GM10248 (cell line): ENCODE data around the gene POLD2.

Source experiments
- CTCF ChIA-PET: fragments of 300-600 bp; sonication (Branson Sonifier 250); formaldehyde crosslinking; extraction: SDS; loops from one replicate; lab custom pipeline; 2021; ENCODE audit warnings: antibody characterized with exemption; lab: Yijun Ruan, JAX
- POLR2A ChIA-PET: fragments of 350-650 bp; sonication (Branson Sonifier 250); formaldehyde crosslinking; extraction: SDS; loops from one replicate; lab custom pipeline; 2020; ENCODE audit warnings: antibody characterized with exemption; lab: Yijun Ruan, JAX
- DNase-seq: peaks from one replicate; pipeline ENCODE4 v3.0.0; 2012; ENCODE audit errors: extremely low spot score
- TF ChIP-seq, protein P1 (sequence below): IDR thresholded peaks from 2 replicates; pipeline ENCODE4 v1.5.1; 2012; ENCODE audit warnings: mild to moderate bottlenecking, low read depth; ENCODE audit errors: extremely low read depth, missing control alignments, control extremely low read depth

Gene POLD2

DNA sequence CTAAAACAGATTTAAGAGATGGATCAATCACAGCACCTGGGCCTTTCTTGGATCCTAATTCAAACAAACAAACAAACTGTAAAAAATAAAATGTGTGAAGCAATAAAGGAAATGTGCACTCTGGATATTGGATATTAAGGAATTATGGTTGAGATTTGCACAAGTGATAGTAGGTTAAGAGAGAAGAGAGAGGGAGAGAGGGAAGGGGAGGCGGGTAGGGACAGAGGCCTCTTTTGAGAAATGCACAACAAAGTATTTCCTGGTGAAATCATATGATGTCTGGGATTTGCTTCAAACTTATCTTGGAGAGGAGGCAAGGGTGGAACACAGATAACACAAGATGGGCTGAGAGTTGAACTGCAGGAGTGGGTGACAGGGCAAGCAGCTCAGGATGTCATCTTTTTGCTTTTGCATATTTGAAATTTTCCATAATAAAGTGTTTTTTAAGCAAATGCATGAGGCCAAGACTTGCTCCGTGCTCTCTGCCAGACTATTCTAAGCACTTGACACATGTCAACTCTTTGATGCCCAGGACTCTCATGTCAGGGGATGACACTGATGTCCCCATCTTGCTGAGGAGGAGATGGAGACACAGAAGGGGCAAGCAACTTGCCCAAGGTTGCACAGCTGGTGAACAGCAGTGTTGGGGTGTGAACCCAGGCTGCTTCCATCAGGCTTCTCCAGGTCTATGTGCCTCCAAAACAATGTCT lies 28.3 kb downstream of the POLD2 start:
- no peak for DNase-seq
- ChIA-PET CTCF (no interaction called here), POLR2A (no interaction called here)
- TF ChIP-seq, protein P1, sequence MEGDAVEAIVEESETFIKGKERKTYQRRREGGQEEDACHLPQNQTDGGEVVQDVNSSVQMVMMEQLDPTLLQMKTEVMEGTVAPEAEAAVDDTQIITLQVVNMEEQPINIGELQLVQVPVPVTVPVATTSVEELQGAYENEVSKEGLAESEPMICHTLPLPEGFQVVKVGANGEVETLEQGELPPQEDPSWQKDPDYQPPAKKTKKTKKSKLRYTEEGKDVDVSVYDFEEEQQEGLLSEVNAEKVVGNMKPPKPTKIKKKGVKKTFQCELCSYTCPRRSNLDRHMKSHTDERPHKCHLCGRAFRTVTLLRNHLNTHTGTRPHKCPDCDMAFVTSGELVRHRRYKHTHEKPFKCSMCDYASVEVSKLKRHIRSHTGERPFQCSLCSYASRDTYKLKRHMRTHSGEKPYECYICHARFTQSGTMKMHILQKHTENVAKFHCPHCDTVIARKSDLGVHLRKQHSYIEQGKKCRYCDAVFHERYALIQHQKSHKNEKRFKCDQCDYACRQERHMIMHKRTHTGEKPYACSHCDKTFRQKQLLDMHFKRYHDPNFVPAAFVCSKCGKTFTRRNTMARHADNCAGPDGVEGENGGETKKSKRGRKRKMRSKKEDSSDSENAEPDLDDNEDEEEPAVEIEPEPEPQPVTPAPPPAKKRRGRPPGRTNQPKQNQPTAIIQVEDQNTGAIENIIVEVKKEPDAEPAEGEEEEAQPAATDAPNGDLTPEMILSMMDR: no peak

- POLR2A ChIA-PET: no interaction called here
- no peak for DNase-seq
- TF ChIP-seq, protein P1: no peak
- CTCF ChIA-PET: interaction anchor here (1.5 kb wide), 1 partner anchor 22 kb away, joined by 3 read pairs; no protein-coding TSS in a partner anchor
These were observed 29.0 kb downstream of the POLD2 start for GRCh38 chr7:44094365-44094764.

GRCh38 chr7:44093102-44093641 lies 30.2 kb downstream of the POLD2 start:
- ChIA-PET POLR2A (no interaction called here), CTCF (interaction anchor here (1.3 to 1.5 kb wide), 2 partner anchors 9 to 21 kb away, joined by 3 read pairs; no protein-coding TSS in a partner anchor)
- DNase-seq: no peak
- TF ChIP-seq, protein P1: no peak

- TF ChIP-seq, protein P1: no peak
- DNase-seq: no peak
- ChIA-PET CTCF (interaction anchor here (1.4 to 5.5 kb wide), 3 partner anchors 9 to 50 kb away, joined by 3 to 42 read pairs (median 3); no protein-coding TSS in a partner anchor), POLR2A (no interaction called here)
These were observed 35.2 kb downstream of the POLD2 start for GRCh38 chr7:44087911-44088838.

DNA sequence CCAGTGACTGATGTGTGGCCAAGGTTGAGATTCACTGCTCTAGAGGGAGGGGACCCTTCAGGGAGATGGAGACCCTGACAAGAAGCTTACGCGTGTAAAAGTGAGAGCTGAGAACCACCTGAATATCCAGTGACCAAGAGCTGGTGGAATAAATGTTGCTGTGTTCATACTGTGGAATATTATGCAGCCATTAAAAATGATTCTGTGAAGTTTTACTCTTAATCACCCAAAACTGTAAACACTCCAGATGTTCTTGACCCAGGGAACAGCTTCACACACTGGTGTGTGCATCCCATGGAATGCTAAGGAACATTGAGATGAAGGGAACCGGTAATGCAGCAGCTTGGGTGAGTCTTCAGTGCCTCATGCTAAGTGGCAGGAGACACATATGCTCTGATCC lies 36.7 kb downstream of the POLD2 start:
- POLR2A ChIA-PET: no interaction called here
- TF ChIP-seq, protein P1: no peak
- CTCF ChIA-PET: interaction anchor here (1.5 to 5.5 kb wide), 3 partner anchors 11 to 175 kb away, joined by 3 to 42 read pairs (median 3); no protein-coding TSS in a partner anchor
- DNase-seq: no peak

GRCh38 chr7:44085546-44085945 lies 37.8 kb downstream of the POLD2 start:
- no peak for DNase-seq
- TF ChIP-seq, protein P1: peak; percentile 28
- ChIA-PET POLR2A (interaction anchor here (0.6 kb wide), 1 partner anchor 74 kb away, joined by 5 read pairs; no protein-coding TSS in a partner anchor), CTCF (interaction anchor here (1.1 to 5.5 kb wide), 8 partner anchors 10 to 176 kb away, joined by 3 to 42 read pairs (median 3); no protein-coding TSS in a partner anchor)
